HG03097 (cell line): Measurements from ENCODE around the gene IL36G.

Source experiments
- ATAC-seq: cut with Tn5 transposase; IDR thresholded peaks from one replicate; pipeline ENCODE4 v1.9.1; 2021; ENCODE audit not compliant: unreplicated experiment, low FRiP score

The IL36G gene

GRCh38 chr2:113014067-113014466, 36.3 kb downstream of the IL36G start:
- ATAC-seq = no peak

GRCh38 chr2:113015042-113015441, 37.2 kb downstream of the IL36G start:
- ATAC-seq = no peak

GRCh38 chr2:113015655-113016054, 37.8 kb downstream of the IL36G start:
- no peak for ATAC-seq

GRCh38 chr2:113018509-113018908, 40.7 kb downstream of the IL36G start:
- no peak for ATAC-seq

GRCh38 chr2:113021312-113021711, 43.5 kb downstream of the IL36G start:
- ATAC-seq = no peak

GRCh38 chr2:113024764-113025163, 47.0 kb downstream of the IL36G start:
- ATAC-seq = no peak

- ATAC-seq = no peak
Measured at GRCh38 chr2:113025737-113026136, 47.9 kb downstream of the IL36G start.

- ATAC-seq = no peak
Measured at GRCh38 chr2:113027691-113028090, 49.9 kb downstream of the IL36G start.

- no peak for ATAC-seq
Measured at GRCh38 chr2:113028112-113028511, 50.3 kb downstream of the IL36G start.

GRCh38 chr2:113032737-113033136, 54.9 kb downstream of the IL36G start:
- no peak for ATAC-seq

- ATAC-seq = no peak
Measured at GRCh38 chr2:113034016-113034415, 56.2 kb downstream of the IL36G start.
